GM18508 (cell line): Measurements from ENCODE around the gene KCTD3.

Experiments used
- ATAC-seq: cut with Tn5 transposase; IDR thresholded peaks from one replicate; pipeline ENCODE4 v1.9.1; 2021; ENCODE audit warnings: moderate number of reproducible peaks; ENCODE audit not compliant: insufficient read depth, unreplicated experiment

The KCTD3 gene

DNA sequence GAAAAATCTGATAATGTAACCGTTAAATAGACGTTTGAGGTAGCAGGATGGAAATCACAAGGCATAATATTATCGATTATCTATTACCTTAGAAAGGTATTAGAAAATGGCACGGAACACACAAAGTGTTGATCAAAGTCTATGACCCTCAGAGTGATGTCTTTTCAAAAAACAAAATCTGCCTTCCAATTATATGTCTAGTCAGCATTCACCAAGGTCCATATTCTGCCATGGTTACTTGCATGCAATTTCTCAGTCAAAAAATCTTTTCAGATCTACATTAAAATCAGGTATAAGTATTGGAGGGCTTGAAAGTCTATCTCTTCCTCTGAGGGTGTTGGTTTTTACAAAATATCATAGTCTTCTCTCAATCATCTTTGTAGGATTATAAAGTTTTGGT lies 81.9 kb downstream of the KCTD3 start:
- ATAC-seq = no peak

DNA sequence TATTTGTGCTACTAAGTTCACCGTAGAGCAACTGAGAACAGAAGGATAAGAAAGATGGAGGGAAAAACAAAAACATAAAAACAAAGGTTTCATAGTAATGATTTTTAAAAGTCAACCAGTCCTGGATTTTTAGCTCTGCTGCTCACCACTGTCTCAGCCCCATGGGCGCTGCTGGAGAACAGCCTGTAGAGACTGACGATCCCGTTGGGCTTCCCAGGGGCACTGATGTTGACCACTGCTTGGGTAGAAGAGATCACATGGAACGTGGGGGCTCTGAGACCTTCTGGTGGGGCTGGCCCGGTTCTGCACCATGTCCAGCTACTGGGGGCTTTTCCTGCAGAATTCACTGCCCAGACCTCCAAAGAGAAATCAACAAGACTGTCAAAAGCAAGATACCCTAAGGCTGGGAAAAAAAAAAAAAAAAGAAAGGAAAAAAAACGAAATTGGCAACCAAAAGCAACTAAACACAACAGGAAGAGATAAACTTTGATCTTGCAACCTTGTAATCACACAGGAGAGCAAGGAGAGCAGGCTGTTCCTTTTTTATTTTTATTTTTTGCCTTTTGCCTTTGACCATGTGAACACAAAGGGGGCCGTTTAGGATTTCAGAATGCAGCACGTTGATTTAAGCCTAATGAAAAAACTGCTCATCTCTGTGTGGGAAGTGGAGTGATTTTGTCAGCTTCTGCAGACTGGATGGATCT lies 83.5 kb downstream of the KCTD3 start:
- ATAC-seq = no peak

DNA sequence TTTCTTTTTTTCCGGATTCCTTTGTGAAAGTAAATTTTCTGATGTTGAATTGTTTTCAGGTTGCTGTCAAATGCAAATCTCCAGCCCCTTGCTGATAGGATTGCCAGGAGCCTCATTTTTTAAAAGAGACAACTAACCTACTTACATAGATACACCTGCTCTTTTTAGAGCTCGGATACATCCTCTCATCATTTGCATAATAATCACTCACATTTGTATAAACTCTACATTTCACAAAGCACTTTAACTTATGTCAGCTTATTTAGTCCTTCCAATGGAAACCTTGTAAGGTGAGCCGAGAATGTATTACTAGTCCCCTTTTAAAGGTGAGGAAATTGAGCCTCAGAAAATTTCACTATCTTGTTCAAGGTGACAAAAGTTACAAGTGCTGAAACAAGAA lies 84.8 kb downstream of the KCTD3 start:
- ATAC-seq = no peak

DNA sequence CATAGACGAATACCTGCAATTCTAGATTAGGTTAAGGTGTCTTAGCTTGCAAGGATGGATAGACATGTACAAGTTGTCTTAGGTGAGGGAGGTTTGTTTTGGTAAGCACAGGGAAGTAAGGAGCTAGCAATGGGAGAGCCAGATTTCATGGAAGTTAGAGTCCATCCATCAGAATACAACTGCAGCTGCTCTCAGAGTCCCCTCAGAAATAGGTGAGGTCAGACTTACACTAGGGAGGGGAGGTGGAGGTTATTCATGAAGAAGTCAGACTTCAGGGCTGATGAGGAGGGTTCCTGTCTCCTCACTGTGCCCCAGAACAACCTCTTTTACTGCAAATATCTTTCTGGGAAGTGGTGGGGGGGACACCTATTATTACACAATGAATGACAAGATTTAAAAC lies 85.3 kb downstream of the KCTD3 start:
- no peak for ATAC-seq

DNA sequence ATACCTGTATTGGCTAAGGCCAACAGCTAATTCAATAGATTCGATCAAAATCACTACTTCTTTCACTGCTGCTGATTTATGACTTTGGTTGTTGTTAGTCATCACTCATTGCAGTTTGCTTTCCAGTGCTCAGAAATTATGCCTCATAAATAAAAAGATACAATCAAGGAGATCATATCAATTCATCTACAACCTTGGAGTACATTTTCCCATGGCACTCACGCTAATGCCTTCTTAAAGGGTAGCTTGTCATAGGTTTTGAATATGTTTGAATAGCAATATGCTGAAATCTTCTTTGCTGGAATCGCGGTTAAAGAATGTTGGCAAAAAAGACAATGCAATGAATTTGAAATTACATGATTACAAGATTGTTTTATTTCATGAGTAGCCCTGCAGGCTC lies 89.9 kb downstream of the KCTD3 start:
- no peak for ATAC-seq

DNA sequence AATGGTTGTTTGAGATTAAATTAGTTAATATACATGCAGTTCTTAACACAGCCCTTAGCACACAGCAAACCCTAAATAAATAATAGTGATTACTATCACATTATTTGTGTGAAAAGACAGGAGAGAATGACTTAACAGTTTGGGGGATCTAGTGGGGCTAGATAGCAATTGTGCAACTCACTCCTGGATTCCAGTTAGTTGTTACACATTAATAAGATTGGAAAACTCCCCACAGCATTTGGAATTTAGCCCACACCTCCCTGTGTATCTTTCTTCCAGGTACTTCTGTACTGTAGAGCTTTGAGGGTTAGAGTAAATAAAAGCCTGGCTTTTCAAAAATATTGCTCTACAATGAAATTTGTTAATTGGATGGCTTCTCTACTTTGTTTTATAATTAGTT lies 93.2 kb downstream of the KCTD3 start:
- no peak for ATAC-seq

DNA sequence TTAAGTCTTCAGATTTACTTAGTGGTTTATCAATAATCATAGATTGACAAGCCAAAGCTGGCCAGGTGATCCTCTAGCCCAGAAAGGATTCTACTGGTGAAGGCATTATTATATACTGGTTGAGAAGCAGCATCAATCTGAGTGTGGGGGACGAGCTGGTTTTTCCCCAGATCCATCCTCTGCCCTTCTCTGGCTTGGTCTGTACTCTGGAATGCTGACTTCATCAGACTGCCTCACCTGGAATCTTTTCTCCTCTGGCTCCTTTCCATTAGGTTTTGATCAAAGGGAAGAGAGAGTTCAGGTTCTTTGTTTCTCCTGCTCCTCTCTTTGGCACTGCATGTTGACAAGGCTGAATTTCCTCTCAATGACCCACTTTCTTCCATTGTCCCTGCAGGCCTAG lies 93.9 kb downstream of the KCTD3 start:
- ATAC-seq = no peak

DNA sequence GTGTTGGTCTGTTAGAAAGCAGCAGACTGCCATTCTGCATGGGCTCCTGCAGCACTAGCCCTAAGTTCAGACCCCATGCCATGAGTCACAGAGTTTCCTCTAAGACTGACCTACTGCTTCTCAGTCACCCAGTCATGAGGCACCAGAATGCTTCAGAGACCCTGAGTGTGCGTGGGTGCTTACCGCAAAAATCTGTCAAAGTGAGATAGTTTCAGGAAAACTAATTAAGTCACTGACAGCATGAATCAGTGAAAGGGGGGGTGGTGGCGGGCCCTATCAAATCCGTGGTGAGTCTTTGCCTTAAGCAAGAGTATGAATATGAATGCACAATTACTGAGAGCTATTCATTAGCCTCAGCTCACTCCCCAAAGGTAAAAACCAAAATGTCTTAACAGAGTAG lies 98.1 kb downstream of the KCTD3 start:
- no peak for ATAC-seq

DNA sequence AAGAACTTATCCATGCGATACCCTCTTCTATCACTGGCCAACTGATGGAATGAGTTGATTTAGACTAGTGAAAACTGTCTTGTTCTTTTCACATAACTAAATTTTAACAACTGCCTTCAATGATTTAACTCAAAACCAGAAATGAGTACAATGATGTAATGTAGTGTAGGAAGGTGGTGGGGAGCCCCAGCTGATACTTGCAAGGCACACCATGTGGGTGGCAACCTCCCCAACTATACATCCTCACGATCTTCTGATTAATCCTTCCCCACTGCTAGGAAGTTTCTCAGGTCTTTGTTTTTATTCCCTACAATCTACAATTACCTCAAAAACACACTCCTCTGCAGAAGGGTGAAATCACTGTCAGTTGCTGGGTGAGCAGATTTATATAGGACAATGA lies 100.7 kb downstream of the KCTD3 start:
- ATAC-seq = no peak

DNA sequence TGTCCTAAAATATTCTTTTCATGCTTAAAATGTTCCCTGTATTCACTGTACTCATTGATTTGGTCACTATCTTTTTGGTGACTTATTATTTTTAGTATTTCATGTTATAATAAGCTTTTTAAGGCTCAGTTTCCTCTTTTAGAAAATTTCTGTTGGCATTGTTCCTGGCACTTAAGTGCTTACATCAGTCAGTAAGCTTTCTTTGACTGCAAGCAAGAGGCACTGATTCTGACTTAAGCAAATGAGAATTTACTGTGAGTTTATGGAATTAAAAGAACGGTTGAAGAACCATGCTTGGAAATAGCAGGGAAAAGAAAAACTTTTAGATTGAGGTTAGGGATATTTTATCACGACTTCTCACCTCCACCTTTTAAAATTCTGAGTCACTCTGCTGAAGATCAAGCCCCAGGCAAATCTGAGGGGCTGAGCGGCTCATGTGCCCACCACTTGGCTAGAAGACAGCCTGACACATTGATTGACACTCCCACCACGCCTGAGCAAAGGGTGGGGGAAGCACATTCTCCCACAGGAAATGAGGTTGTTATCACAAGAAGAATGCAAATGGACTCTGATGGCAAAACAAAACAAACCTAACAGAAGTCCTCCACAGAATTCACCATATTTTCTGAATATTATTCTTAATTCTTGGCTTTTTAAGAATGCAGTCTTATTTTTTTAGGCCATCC lies 102.8 kb downstream of the KCTD3 start:
- ATAC-seq = no peak
